Parathyroid adenoma (tissue), 2 donors: Measurements from ENCODE around the gene AGR2.
"Not testable (repeated sequence)": the region's sequence is repeated elsewhere in the genome, so short reads cannot be mapped to it uniquely, and the experiment has no call there.

Experiments used
- H2AFZ ChIP-seq: fragments of 300-600 bp; sonication (generic); one replicate; pipeline ENCODE4 v1.7.0; 2017; ENCODE audit warnings: antibody characterized with exemption, mild to moderate bottlenecking
- H3K27ac ChIP-seq: fragments of 300-600 bp; sonication (generic); one replicate; pipeline ENCODE4 v1.7.0; 2017
- H3K27me3 ChIP-seq: fragments of 300-600 bp; sonication (generic); one replicate; pipeline ENCODE4 v1.7.0; 2017; ENCODE audit warnings: low read length; ENCODE audit not compliant: control insufficient read depth, insufficient read depth
- H3K36me3 ChIP-seq: fragments of 300-600 bp; sonication (generic); one replicate; pipeline ENCODE4 v1.7.0; 2017; ENCODE audit warnings: low read length; ENCODE audit not compliant: control insufficient read depth, insufficient read depth
- H3K4me1 ChIP-seq: fragments of 300-600 bp; sonication (generic); one replicate; pipeline ENCODE4 v1.7.0; 2017; ENCODE audit warnings: control low read depth
- H3K4me2 ChIP-seq: fragments of 300-600 bp; sonication (generic); one replicate; pipeline ENCODE4 v1.7.0; 2017; ENCODE audit warnings: low read length
- H3K4me3 ChIP-seq: fragments of 300-600 bp; sonication (generic); one replicate; pipeline ENCODE4 v1.7.0; 2017; ENCODE audit warnings: low read depth, low read length
- H3K79me2 ChIP-seq: fragments of 300-600 bp; sonication (generic); one replicate; pipeline ENCODE4 v1.7.0; 2017; ENCODE audit warnings: control low read depth
- H3K9ac ChIP-seq: fragments of 300-600 bp; sonication (generic); one replicate; pipeline ENCODE4 v1.7.0; 2017; ENCODE audit warnings: mild to moderate bottlenecking
- H3K9me3 ChIP-seq: fragments of 300-600 bp; sonication (generic); one replicate; pipeline ENCODE4 v1.7.0; 2017; ENCODE audit warnings: low read length; ENCODE audit not compliant: control insufficient read depth
- CTCF ChIP-seq: fragments of 300-600 bp; sonication (generic); IDR thresholded peaks from one replicate; pipeline ENCODE4 v1.7.0; 2017; ENCODE audit warnings: antibody characterized with exemption, mild to moderate bottlenecking
- donor health status: primary hyperparathyroidism.

Gene AGR2

GRCh38 chr7:16774294-16774693, 30.5 kb downstream of the AGR2 start:
- H2AFZ ChIP-seq, result no peak overlapping the region
- TF ChIP-seq CTCF, result no peak
- no peaks in the 10 kb centered on the region for H3K27me3 ChIP-seq
- H3K79me2 ChIP-seq, result no peaks in the 10 kb centered on the region
- H3K4me2 ChIP-seq, result no peak overlapping the region
- H3K4me3 ChIP-seq, result no peak overlapping the region
- no peaks in the 10 kb centered on the region for H3K9me3 ChIP-seq
- no peaks in the 10 kb centered on the region for H3K36me3 ChIP-seq
- H3K9ac ChIP-seq, result no peak overlapping the region
- H3K4me1 ChIP-seq, result no peaks in the 10 kb centered on the region
- H3K27ac ChIP-seq, result no peak overlapping the region

- Histone ChIP-seq H3K79me2 (no peaks in the 10 kb centered on the region), H2AFZ (no peak overlapping the region), H3K9me3 (no peaks in the 10 kb centered on the region), H3K36me3 (no peaks in the 10 kb centered on the region), H3K4me3 (no peak overlapping the region), H3K4me1 (no peaks in the 10 kb centered on the region), H3K27me3 (no peaks in the 10 kb centered on the region), H3K4me2 (no peak overlapping the region), H3K9ac (no peak overlapping the region), H3K27ac (no peak overlapping the region)
- no peak for TF ChIP-seq CTCF
Measured at GRCh38 chr7:16773884-16774283, 30.9 kb downstream of the AGR2 start.

- no peaks in the 10 kb centered on the region for H3K36me3 ChIP-seq
- no peaks in the 10 kb centered on the region for H3K9me3 ChIP-seq
- H3K4me1 ChIP-seq, result no peaks in the 10 kb centered on the region
- H3K27me3 ChIP-seq, result no peaks in the 10 kb centered on the region
- no peak overlapping the region for H3K9ac ChIP-seq
- H3K27ac ChIP-seq, result no peak overlapping the region
- no peak for TF ChIP-seq CTCF
- H3K79me2 ChIP-seq, result no peaks in the 10 kb centered on the region
- no peak overlapping the region for H3K4me2 ChIP-seq
- no peak overlapping the region for H2AFZ ChIP-seq
- H3K4me3 ChIP-seq, result no peak overlapping the region
Measured at GRCh38 chr7:16773326-16773725, 31.5 kb downstream of the AGR2 start.

- Histone ChIP-seq H3K36me3 (no peaks in the 10 kb centered on the region), H3K79me2 (peaks cover 4% of the 10 kb centered on the region), H3K27ac (no peak overlapping the region), H3K9ac (no peak overlapping the region), H3K4me1 (no peaks in the 10 kb centered on the region), H2AFZ (no peak overlapping the region), H3K4me3 (no peak overlapping the region), H3K27me3 (no peaks in the 10 kb centered on the region), H3K9me3 (no peaks in the 10 kb centered on the region), H3K4me2 (no peak overlapping the region)
- TF ChIP-seq CTCF, result no peak
Measured at GRCh38 chr7:16770657-16771329, 34.0 kb downstream of the AGR2 start.

- not testable (repeated sequence) for H3K4me2 ChIP-seq, H3K27me3 ChIP-seq, H3K79me2 ChIP-seq, H3K36me3 ChIP-seq, H3K27ac ChIP-seq, H2AFZ ChIP-seq, H3K9ac ChIP-seq, H3K4me1 ChIP-seq, H3K4me3 ChIP-seq, H3K9me3 ChIP-seq
Measured at GRCh38 chr7:16769994-16770393, 34.8 kb downstream of the AGR2 start.
